SK-N-SH (cell line): ENCODE results near the gene MCAM. TPM values are rescaled to one million over a fixed set of nuclear protein-coding genes. Genes with fewer than 3 reads are reported as not detected.

Source experiments
- CTCF ChIA-PET: fragments of 300-600, 350-600 bp; formaldehyde crosslinking; extraction: SDS; loops from one replicate; lab custom pipeline; 2021; lab: Yijun Ruan, JAX
- POLR2A ChIA-PET: fragments of 350-600 bp; sonication (Branson Sonifier 250); formaldehyde crosslinking; extraction: SDS; loops from one replicate; lab custom pipeline; 2020; ENCODE audit warnings: antibody characterized with exemption, inconsistent platforms; lab: Yijun Ruan, JAX
- DNase-seq: peaks from one replicate; pipeline ENCODE4 v3.0.0; 2012
- H2AFZ ChIP-seq: fragments of 200-600 bp; sonication (generic); 2 replicates; pipeline ENCODE4 v1.8.1; 2016; ENCODE audit warnings: antibody characterized with exemption, mild to moderate bottlenecking, low read depth
- H3F3A ChIP-seq: fragments of 200-600 bp; sonication (generic); replicated peaks from 2 replicates; pipeline ENCODE3; 2016; ENCODE audit warnings: antibody characterized with exemption, mild to moderate bottlenecking; ENCODE audit not compliant: insufficient read depth
- H3K27ac ChIP-seq, 2 experiments: fragments of 200-500 bp in 1 of 2; fragments of 200-600 bp in 1 of 2; sonication (Bioruptor generic) in 1 of 2; sonication (generic), shearing (Covaris generic) in 1 of 2; 2 replicates each; pipeline versions ENCODE4 v1.5.1 to v1.6.1; 2014 to 2016; ENCODE audit warnings: low read depth in 2 of 2, inconsistent platforms in 1 of 2, low read length in 1 of 2, mild to moderate bottlenecking in 1 of 2, mixed read lengths in 1 of 2
- H3K27me3 ChIP-seq: fragments of 200-600 bp; sonication (generic), shearing (Covaris generic); 2 replicates; pipeline ENCODE4 v1.6.1; 2016; ENCODE audit warnings: mixed run types; ENCODE audit not compliant: insufficient read depth
- H3K36me3 ChIP-seq, 2 experiments: fragments of 200-500 bp in 1 of 2; fragments of 200-600 bp in 1 of 2; sonication (Bioruptor generic) in 1 of 2; sonication (generic) in 1 of 2; replicated peaks in 1 of 2; 2 replicates each; pipeline versions ENCODE3 to v1.5.1; 2014 to 2016; ENCODE audit warnings: low read length in 1 of 2, mild to moderate bottlenecking in 1 of 2; ENCODE audit not compliant: insufficient read depth in 2 of 2, control insufficient read depth in 1 of 2
- H3K4me1 ChIP-seq, 2 experiments: fragments of 200-500 bp in 1 of 2; fragments of 200-600 bp in 1 of 2; sonication (Bioruptor generic) in 1 of 2; sonication (generic), shearing (Covaris generic) in 1 of 2; 2 replicates each; pipeline versions ENCODE4 v1.5.1 to v1.6.1; 2014 to 2016; ENCODE audit warnings: low read depth in 1 of 2, low read length in 1 of 2, mixed run types in 1 of 2; ENCODE audit not compliant: insufficient read depth in 2 of 2, control insufficient read depth in 1 of 2
- H3K4me2 ChIP-seq: fragments of 200-600 bp; sonication (generic), shearing (Covaris generic); 2 replicates; pipeline ENCODE4 v1.6.1; 2017; ENCODE audit warnings: mixed run types
- H3K4me3 ChIP-seq, 2 experiments: fragments of 200-500 bp in 1 of 2; fragments of 200-600 bp in 1 of 2; sonication (Bioruptor generic) in 1 of 2; sonication (generic), shearing (Covaris generic) in 1 of 2; 2 replicates each; pipeline versions ENCODE4 v1.5.1 to v1.8.1; 2014 to 2016; ENCODE audit warnings: low read depth in 2 of 2, inconsistent platforms in 1 of 2, low read length in 1 of 2, mild to moderate bottlenecking in 1 of 2, mixed read lengths in 1 of 2, moderate library complexity in 1 of 2
- H3K79me2 ChIP-seq: fragments of 200-600 bp; sonication (generic); 2 replicates; pipeline ENCODE4 v1.8.1; 2017; ENCODE audit warnings: mild to moderate bottlenecking; ENCODE audit not compliant: insufficient read depth
- H3K9ac ChIP-seq: fragments of 200-600 bp; sonication (generic); 2 replicates; pipeline ENCODE4 v1.6.1; 2017; ENCODE audit warnings: mixed run types
- H3K9me2 ChIP-seq: fragments of 200-600 bp; sonication (generic); 2 replicates; pipeline ENCODE4 v1.6.1; 2017; ENCODE audit warnings: mixed run types
- H3K9me3 ChIP-seq: fragments of 200-600 bp; sonication (generic); 2 replicates; pipeline ENCODE4 v1.6.1; 2017; ENCODE audit warnings: mixed run types, mild to moderate bottlenecking, moderate library complexity
- H4K20me1 ChIP-seq: fragments of 200-600 bp; sonication (generic); 2 replicates; pipeline ENCODE4 v1.6.1; 2017; ENCODE audit warnings: mild to moderate bottlenecking, mixed run types; ENCODE audit not compliant: insufficient read depth
- CHD2 ChIP-seq: fragments of 150-350 bp; IDR thresholded peaks from 2 replicates; pipeline ENCODE4 v1.6.1; 2018; ENCODE audit warnings: low read length; ENCODE audit not compliant: partially characterized antibody
- ELF1 ChIP-seq: IDR thresholded peaks from 2 replicates; pipeline ENCODE4 v1.4.0; 2012
- EP300 ChIP-seq, 2 experiments: IDR thresholded peaks; 2 replicates each; pipeline versions ENCODE4 v1.4.0 to v1.6.1; 2012; ENCODE audit warnings: borderline replicate concordance in 1 of 2, low read depth in 1 of 2, low read length in 1 of 2
- FOSL2 ChIP-seq: IDR thresholded peaks from 2 replicates; pipeline ENCODE4 v1.4.0; 2012; ENCODE audit warnings: low read depth, mild to moderate bottlenecking, moderate library complexity, borderline replicate concordance
- FOXJ3 ChIP-seq: sonication (generic); formaldehyde crosslinking; IDR thresholded peaks from 2 replicates; pipeline ENCODE4 v1.5.1; 2020; ENCODE audit warnings: mild to moderate bottlenecking, missing genetic modification reagents
- FOXM1 ChIP-seq: IDR thresholded peaks from 2 replicates; pipeline ENCODE4 v1.4.0; 2012; ENCODE audit warnings: low read depth, mild to moderate bottlenecking
- IRF3 ChIP-seq: fragments of 150-350 bp; IDR thresholded peaks from 2 replicates; pipeline ENCODE4 v1.6.1; 2016; ENCODE audit warnings: mild to moderate bottlenecking, low read depth, low read length
- JUND ChIP-seq: IDR thresholded peaks from 2 replicates; pipeline ENCODE4 v1.4.0; 2012
- MEF2A ChIP-seq: IDR thresholded peaks from 2 replicates; pipeline ENCODE4 v1.4.0; 2012; ENCODE audit warnings: low read depth, borderline replicate concordance
- MXI1 ChIP-seq: IDR thresholded peaks from 2 replicates; pipeline ENCODE4 v1.6.1; 2012; ENCODE audit warnings: mild to moderate bottlenecking, low read depth, low read length, improper control_type of control experiment
- RCOR1 ChIP-seq: fragments of 150-350 bp; IDR thresholded peaks from 2 replicates; pipeline ENCODE4 v1.6.1; 2017; ENCODE audit warnings: antibody characterized with exemption, low read length
- REST ChIP-seq: IDR thresholded peaks from 2 replicates; pipeline ENCODE4 v1.6.1; 2012; ENCODE audit warnings: mild to moderate bottlenecking, low read depth, low read length, moderate library complexity
- RFX5 ChIP-seq: IDR thresholded peaks from 2 replicates; pipeline ENCODE4 v1.6.1; 2012; ENCODE audit warnings: mild to moderate bottlenecking, improper control_type of control experiment, low read length
- SIN3A ChIP-seq: IDR thresholded peaks from 2 replicates; pipeline ENCODE4 v1.6.1; 2012; ENCODE audit warnings: low read depth, mild to moderate bottlenecking, low read length, moderate library complexity, borderline replicate concordance
- SMC3 ChIP-seq: IDR thresholded peaks from 2 replicates; pipeline ENCODE4 v1.6.1; 2012; ENCODE audit warnings: low read depth, low read length, improper control_type of control experiment
- USF1 ChIP-seq: IDR thresholded peaks from 2 replicates; pipeline ENCODE4 v1.4.0; 2012; ENCODE audit warnings: low read depth, borderline replicate concordance
- WGBS: methylation state at CpG from one replicate; pipeline ENCODE4 v1.1.6; 2017; ENCODE audit warnings: low lambda C conversion rate; 5-methylcytosine and 5-hydroxymethylcytosine counted together
- polyA plus RNA-seq, 3 experiments: library from polyadenylated mRNA; depleted of rRNA; stranded (reverse); fragments of >200 nt; gene quantifications; 2 replicates each; pipeline ENCODE4 v1.2.3, GENCODE V29; 2012

MCAM gene
- polyA plus RNA-seq, 1 of the 3 experiments (the other 2 are of a cell fraction), result 22.8 TPM

- no peaks in the 10 kb centered on the region for H4K20me1 ChIP-seq
- TF ChIP-seq IRF3 (no peak), SMC3 (no peak), RFX5 (no peak), FOXJ3 (CRISPR knock-in tag) (no peak), JUND (no peak), SIN3A (no peak), MEF2A (no peak), USF1 (no peak), FOXM1 (no peak), ELF1 (no peak), RCOR1 (no peak)
- peaks cover 28% of the 10 kb centered on the region for H3K79me2 ChIP-seq
- peaks cover 0 to 12% of the 10 kb centered on the region in 2 experiments for H3K36me3 ChIP-seq
- H3K9ac ChIP-seq, result no peak overlapping the region
- H3K27ac ChIP-seq, result no peak overlapping the region
- DNase-seq, result no peak
- 80% methylated on average over 4 of the region's 4 CpGs for WGBS
- H3K9me3 ChIP-seq, result no peaks in the 10 kb centered on the region
- no peak overlapping the region for H3K4me2 ChIP-seq
- H3F3A ChIP-seq, result no peaks in the 10 kb centered on the region
- H2AFZ ChIP-seq, result no peak overlapping the region
- H3K4me1 ChIP-seq, result peaks cover 2 to 16% of the 10 kb centered on the region in 2 experiments; a peak in 3 of 4 replicates
- H3K9me2 ChIP-seq, result no peaks in the 10 kb centered on the region
- no peak overlapping the region for H3K4me3 ChIP-seq
- ChIA-PET CTCF (interaction anchor here (0.9 to 5.2 kb wide), 3 partner anchors 8 to 127 kb away, joined by 3 to 45 read pairs (median 8); partner anchors contain the start of genes C1QTNF5 and CBL), POLR2A (no interaction called here)
- H3K27me3 ChIP-seq, result no peaks in the 10 kb centered on the region
Observed at GRCh38 chr11:119332111-119332765, 15.3 kb upstream of the MCAM start.

GRCh38 chr11:119330237-119330636, 13.3 kb upstream of the MCAM start:
- CTCF ChIA-PET, result interaction anchor here (0.8 to 1.1 kb wide), 2 partner anchors 9 to 26 kb away, joined by 3 read pairs; no protein-coding TSS in a partner anchor
- H4K20me1 ChIP-seq, result no peaks in the 10 kb centered on the region
- POLR2A ChIA-PET, result no interaction called here
- H3K9me3 ChIP-seq, result no peaks in the 10 kb centered on the region
- WGBS, result 39% methylated on average over 1 of the region's 1 CpG
- H3K36me3 ChIP-seq, result no peaks in the 10 kb centered on the region
- H3K79me2 ChIP-seq, result peaks cover 8% of the 10 kb centered on the region
- H3K4me2 ChIP-seq, result no peak overlapping the region
- DNase-seq, result no peak
- no peaks in the 10 kb centered on the region for H3K9me2 ChIP-seq
- no peak overlapping the region for H3K9ac ChIP-seq
- H3K4me3 ChIP-seq, result no peak overlapping the region
- no peak for TF ChIP-seq RFX5
- no peak for TF ChIP-seq CHD2
- no peak for TF ChIP-seq REST
- no peak for TF ChIP-seq MXI1
- TF ChIP-seq FOSL2, result no peak
- TF ChIP-seq EP300 (IDR thresholded peaks at IDR 0.05; ENCODE audit: borderline replicate concordance in 1 of 2, low read depth in 1 of 2, low read length in 1 of 2), result no peak
- H2AFZ ChIP-seq, result no peak overlapping the region
- H3K4me1 ChIP-seq, result peaks cover 0 to 5% of the 10 kb centered on the region in 2 experiments; a peak in 1 of 4 replicates
- no peak overlapping the region for H3K27ac ChIP-seq
- H3F3A ChIP-seq, result no peaks in the 10 kb centered on the region
- no peaks in the 10 kb centered on the region for H3K27me3 ChIP-seq
